CD4-positive, alpha-beta T cell treated with Interferon alpha-2 for 1 hour (primary cell): ENCODE results near the gene ESR2.
A peak's percentile ranks its signal among the peaks of the same experiment; 100 is the strongest.

ENCODE experiments used
- DNase-seq, 2 donors: peaks; one replicate each; pipeline ENCODE4 v3.0.0-alpha.2; 2020 to 2022

Gene ESR2

DNA sequence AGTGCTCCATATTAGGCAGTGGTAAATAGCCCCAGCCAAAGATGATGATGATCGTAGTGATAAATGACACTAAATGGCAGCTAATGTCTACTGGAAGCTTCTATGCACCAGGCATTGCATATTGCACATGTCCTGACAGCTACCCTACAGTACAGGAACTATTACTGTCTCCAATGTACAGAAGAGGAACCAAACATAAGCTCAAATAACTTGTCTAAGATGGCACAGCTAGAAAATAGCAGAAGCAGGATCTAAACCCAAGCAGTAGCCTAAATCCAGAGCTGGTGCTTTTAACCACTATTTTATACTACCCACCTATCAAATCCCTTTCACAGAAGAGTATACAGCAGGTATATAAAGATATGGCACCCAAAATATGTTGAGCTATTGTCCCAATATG lies 28.9 kb downstream of the ESR2 start:
- no peak for DNase-seq

DNA sequence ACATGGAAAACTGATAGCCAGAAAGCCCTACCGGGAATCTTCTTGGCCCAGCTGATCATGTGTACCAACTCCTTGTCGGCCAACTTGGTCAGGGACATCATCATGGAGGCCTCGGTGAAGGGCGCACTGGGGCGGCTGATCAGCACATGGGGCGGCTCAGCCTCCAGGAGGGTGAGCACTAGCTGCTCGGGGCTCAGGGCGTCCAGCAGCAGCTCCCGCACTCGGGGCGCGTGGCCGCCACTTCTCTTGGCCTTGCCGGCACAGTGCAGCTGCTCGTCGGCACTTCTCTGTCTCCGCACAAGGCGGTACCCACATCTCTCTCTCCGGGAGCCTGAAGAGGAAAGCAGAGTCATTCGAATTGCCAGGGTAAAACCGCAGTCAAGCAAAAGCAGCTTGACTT lies 33.8 kb downstream of the ESR2 start:
- no peak for DNase-seq

DNA sequence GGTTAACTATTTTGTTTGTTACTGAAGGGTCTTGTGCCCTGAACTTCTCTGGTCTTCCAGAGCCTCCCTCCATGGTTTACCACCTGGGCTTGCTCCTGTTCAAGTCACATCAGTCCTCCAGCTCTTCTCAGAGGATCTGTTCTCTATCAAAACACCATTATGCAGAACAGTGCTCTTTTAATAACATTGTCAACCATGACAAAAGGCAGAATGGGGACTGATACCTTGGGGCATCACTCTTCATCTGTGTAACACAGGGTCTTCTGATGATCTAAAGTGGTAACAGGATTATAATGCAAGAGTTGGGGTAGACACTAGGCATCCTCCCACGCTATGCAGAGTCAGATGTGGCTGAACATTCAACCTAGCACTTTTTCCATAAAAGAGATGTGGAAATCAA lies 38.4 kb downstream of the ESR2 start:
- no peak for DNase-seq

DNA sequence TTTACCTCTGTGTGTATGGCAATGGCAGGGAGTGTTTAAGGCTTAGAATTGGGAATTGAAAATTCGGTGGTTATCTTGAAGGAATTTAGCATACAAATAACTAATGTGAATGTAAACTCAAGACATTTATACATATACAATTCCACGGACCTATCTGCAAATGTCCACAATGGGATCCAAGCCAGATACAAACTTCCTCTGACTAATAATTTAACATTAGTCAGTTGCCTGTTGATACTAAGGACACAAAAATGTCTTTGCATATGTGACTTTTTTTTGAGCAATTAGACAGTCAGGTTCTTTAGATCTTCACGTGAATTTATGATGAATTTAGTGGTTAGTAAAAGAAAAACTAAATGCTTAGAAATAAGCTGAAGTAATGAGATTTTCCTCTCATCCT lies 40.5 kb downstream of the ESR2 start:
- DNase-seq, result no peak

DNA sequence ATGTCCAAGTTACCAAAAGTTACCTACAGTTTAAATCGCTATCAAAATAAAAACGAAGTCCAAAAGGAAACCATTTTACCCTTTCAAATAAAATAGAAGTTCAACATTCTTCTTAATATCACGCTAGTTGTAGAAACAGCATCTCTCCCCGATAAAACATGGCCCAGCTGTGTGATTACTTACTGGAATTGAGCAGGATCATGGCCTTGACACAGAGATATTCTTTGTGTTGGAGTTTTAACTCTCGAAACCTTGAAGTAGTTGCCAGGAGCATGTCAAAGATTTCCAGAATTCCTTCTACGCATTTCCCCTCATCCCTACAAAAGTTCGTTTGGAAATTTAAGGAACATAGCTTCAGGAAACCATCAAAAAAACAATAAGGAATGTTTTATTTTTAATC lies 44.8 kb downstream of the ESR2 start:
- DNase-seq, result no peak

DNA sequence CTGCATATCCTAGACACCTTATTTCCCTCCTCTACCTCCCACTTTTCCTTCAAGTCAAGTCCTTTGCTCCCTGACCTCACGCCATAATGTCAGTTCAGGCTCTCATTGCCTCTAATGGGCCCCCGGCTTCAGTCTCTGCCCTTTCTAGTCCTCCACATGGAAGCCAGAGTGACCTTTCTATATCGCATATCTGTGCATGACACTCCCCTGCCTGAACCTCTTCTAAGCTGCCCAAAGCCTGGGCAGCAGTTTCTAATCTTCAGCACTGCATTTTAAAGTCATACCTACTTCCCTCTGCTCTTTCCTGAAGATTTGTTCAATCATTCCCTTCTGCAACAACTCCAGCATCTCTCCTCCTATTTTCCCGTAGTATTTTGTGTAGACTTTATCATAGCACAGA lies 45.5 kb downstream of the ESR2 start:
- no peak for DNase-seq

DNA sequence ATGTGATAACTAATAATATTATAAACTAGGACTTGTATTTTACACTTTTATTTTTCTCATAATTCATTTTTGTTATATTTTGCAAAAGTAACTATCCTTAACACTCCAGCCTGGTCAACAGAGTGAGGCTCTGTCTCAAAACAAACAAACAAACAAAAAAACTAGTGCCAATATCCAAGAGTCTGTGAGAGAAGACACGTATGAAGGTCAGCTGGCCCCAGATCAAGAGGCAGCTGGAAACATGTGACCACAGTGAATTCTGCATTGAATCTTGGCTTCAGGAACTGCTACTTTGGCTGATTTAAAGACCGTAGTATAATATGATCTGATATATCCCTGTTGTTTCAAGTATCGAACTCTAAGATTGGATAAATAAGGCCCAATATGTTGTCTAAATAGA lies 47.0 kb downstream of the ESR2 start:
- DNase-seq, result no peak

DNA sequence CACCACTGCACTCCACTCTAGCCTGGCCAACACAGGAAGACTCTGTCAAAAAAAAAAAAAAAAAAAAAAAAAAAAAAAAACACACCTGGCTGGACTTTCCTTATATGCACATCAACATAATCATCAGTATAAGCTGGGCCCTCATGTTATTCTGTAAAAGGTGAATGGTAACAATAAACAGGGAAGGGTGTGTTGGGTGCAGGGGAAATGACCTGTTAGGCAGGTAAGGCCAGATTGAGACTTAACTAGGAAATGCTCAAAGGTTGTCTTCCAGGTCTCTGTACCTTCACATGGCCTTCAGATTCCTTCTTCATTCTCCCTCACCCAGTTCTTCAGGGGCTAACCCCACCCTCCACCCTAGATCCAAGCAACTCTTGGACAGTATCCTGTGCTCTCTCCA lies 47.5 kb downstream of the ESR2 start:
- DNase-seq, result no peak

DNA sequence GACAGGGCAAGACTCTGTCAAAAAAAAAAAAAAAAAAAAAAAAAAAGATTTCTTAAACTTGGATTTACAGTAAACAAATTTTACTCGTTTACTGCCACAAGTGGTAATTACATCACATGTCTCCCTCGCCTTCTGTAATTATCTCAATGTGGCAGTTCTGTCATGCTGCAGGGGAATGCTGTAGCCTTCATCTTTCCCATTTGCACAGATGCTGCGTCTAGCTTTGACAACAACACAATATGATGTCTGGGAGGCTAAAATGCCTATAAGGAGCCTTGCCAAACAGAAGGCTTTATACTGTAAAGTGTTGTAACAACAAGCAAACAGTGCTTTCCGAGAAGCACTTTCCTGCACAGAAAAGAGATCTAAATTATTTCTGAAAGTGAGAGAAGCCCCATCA lies 48.7 kb downstream of the ESR2 start:
- no peak for DNase-seq

DNA sequence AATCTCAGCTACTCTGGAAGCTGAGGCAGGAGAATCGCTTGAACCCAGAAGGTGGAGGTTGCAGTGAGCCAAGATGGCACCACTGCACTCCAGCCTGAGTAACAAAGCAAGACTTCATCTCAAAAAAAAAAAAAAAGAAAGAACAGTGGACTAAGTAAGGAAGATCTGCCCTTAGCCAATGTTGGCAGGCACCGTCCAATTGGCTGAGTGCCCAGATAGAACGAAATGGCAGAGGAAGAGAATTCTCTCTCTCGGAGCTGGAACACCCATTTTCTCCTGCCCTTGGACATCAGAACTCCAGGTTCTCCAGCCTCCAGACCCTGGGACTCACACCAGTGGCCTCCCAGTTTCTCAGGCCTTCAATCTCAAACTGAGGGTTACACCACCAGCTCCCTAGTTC lies 49.9 kb downstream of the ESR2 start:
- DNase-seq, result no peak

DNA sequence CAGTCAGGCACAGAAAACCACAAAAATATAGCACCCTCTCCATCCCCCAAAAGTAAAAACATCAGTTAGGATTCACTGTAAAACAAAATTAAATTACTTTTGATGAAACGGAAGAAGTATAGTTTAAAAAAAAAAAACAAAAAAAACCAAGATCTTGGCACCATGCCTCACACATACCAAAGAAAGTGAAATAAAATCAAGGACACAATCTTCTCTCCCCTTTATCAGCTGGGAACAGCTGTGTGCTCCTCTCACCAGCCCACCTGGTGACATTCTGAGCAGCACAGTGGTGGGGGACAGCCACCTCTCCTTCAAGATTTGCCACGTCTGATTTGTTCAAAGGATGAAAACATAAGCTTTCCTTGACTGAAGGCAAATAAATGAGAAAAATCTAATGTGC lies 55.5 kb downstream of the ESR2 start:
- DNase-seq, result no peak

DNA sequence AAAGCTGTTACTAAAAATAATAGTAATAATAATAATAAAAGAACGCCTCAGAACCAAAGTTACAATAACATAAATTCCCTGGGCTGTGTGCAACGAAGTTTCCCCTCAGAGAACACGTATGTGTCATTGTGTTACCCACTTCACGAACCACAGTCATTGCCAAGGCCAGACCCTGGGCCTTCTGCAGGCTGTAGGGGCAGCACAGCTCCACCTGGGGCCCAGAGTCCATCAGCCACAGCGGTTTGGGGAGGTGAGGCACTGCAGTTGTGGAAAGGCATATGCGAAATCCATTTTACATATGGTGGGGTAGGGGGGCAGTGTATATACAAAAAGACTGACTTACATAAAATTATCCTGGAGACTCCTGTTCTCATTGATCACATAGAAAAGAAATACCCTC lies 56.1 kb downstream of the ESR2 start:
- DNase-seq, result no peak

DNA sequence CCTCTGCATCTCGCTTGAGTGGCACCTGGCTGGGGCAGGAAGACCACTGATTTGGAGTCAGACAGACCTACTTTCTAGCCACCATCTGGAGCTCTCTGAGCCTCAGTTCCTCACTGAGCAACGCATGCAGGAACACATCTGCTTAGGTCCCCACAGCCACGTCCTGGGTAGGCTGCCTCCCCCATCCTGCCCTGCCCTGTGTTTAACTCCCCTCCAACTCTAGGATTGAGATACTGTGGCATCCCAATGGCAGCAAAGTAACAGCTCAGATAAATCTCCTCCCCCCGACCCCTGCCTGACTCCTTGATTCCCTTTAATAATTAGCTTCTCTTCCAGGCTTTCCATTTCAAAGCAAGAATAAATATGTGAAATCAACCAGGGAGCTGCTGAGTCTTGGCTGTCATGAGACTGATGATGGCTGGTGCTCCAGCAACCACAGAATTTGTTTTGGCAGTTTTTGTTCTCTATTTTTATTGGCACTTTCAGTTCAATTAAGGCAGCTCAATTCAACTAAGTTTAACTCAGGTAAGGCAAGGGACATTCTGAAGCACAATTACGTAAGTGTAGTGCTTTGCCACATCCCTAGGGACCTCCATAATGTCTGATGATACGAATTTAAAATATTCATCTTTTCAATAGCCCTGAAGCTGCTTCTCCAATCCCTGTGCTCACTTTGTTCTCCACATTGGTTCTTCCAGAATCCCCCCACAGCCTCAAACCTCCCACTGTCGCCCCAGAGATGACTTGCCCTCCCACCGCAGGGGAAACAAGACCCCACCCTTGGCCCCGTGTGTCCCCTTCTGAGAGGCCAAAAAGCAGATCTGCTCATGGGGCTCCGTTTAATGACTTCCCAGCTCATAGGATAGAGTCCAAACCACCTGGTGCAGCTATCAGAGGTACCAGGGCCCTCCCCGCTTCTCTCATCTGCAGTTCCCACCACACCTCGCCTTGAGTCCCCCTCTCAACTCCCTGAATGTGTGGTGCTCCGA lies 58.2 kb downstream of the ESR2 start:
- peak in 1 of 2 donors; percentile 63 for DNase-seq

DNA sequence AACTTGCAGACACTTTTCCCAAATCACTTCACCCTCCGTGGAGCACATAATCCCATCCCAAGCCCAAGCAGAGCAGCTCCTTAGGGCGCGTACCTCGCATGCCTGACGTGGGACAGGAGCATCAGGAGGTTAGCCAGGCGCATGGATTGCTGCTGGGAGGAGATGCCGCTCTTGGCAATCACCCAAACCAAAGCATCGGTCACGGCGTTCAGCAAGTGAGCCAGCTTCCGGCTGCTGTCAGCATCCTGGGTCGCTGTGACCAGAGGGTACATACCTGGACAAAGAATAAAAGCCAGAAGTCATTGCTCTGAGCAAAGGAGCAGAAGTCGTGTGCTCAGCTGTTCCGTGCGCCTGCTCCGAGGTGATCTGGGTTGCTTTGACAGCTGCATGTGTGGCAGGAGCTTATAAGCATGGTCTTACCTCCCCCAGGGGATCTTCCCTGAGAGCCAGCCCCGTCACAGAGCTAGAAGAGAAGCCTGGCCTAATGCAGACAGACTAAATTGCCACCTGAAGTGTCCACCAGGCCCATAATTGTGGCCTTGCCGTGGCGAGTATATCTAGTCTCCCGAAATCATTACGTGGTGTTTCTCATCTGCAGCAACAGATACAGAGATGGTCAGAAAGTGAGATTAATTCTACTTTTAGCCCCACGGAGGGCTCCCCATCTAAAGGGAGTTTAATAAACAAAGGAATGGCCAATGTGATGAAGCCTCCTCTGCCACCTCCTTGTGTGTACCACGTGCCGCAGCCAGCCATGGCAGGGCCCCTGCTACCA lies 59.1 kb downstream of the ESR2 start:
- DNase-seq, result no peak

DNA sequence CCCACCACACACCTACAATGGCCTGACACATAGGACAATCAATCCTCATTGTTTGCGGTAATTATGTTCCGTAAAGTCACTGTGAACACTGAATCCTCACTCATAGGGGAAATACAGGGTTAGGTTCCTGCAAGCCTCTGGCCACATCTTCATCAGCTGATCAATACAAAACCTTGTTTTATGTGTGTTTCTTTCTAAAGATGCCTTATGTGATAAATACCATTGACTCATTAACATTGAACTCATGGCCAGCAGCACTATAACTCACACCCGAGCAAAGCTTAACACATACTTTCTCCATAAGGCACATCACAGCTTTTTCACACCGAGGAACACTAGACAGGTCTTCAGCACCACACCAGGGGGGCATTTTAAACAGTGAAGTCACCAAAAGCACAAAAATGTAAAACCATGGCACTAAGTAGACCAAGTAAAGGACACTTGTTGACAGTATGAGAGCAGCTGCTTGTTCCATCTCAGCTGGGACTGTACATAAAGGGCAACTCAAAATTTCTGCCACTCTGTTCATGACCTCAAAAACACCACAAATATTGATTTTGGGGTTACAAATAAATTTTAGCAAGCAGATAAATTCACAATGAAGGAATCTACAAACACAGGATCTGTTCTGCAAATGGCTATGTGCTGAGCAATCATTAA lies 60.5 kb downstream of the ESR2 start:
- DNase-seq, result no peak

DNA sequence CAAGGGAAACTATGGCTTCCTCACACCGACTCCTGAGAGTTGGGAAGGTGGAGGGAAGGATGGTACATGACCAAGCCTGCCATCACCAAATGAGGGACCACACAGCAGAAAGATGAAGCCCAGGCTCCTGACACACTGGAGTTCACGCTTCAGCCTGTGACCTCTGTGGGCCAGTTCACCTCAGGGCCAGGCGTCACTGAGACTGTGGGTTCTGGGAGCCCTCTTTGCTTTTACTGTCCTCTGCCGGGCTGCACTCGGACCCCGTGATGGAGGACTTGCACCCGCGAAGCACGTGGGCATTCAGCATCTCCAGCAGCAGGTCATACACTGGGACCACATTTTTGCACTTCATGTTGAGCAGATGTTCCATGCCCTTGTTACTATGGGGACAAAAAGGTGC lies 61.2 kb downstream of the ESR2 start:
- no peak for DNase-seq

DNA sequence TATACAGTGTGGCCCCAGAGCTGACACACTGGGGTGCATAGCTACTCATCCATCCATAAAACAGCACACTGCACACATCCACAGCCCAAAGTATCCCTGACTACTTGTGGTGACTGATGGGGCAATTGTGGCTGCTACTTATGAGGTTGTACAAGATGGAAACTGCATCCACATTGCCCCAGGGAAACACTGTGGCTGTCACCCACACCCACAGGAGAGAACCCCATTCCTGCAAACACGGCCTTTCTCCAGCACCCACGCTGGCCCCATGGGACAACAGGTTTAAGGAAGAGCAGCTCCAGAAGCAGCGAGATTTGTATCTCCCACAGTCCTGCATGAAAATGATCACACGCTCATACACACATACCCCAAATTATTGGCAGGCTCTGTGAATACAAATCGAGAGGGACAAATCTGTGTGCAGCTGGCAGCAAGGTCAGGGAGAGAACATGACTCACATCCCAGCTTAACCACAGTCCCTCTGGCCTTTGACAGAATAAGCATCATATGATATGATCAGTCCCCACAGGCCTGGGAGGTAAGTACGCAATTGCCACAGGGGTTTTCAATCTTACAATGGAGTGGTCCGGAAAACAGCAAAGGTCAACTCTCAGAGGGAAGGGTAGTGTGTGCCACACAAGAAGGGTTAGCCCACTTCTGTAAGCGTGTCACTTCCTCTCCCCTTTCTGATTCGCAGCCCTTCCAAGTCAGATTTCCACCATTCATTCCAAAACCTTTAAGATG lies 61.9 kb downstream of the ESR2 start:
- no peak for DNase-seq

DNA sequence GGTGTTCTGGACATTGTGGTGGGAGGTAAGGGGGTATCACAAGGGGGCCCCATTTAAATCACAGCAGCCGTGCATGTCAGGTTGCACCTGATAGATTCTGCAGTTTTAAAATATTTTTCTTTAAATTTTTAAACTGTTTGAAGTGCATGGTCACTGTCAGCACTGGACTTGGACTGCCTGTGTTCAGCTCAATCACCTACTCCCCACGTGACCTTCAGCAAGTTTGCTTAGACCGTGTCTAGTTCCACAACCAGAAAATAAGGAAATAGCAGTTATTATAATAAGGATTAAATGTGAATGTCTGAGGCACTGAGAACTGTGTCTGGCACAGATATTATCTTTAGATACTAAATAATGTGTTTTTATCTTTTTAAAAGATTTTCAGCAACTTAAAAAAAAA lies 64.7 kb downstream of the ESR2 start:
- no peak for DNase-seq

DNA sequence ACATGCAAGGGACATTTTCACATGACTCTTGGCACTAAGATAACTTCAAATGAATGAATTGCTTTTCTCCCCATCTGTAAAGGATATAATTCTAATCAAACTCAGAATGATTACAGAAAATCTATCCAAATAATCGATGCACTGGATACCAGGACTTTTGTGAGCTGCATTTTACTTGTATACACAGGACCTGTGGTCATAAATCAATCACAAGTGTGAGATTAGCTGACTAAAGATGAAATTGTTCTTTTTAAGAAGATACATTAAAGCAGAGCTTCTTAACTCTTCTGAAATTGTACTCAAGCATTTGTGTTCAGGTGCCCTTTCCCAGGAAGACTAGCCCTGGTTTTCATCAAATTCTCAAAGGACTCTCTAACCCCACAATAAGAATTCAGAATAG lies 66.3 kb downstream of the ESR2 start:
- no peak for DNase-seq

DNA sequence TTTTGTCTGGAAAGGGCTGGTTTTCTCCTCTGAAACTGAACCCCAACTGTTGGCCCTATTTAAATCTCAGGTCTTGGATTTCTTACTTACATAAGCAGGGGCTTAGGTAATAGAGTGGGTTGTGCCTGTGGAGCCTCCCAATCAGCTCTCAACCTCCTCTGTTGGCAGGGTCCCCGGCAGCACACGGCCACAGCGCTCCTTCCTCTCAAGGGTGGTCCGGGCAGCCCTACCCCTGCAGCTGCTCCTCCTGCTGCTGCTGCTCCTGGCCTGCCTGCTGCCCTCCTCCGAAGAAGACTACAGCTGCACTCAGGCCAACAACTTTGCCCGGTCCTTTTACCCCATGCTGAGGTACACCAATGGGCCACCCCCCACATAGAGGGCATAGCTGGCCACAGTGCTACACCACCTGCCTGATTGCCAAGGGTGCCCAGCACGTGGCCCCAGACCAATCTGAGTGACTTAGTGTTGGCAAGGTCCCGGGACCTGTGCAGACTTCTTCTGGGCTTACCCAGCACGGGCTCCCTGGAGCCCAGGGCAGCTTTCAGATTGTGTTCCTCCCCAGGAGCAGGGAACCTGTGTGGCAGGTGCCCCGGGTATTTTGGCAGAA lies 68.9 kb downstream of the ESR2 start:
- no peak for DNase-seq

DNA sequence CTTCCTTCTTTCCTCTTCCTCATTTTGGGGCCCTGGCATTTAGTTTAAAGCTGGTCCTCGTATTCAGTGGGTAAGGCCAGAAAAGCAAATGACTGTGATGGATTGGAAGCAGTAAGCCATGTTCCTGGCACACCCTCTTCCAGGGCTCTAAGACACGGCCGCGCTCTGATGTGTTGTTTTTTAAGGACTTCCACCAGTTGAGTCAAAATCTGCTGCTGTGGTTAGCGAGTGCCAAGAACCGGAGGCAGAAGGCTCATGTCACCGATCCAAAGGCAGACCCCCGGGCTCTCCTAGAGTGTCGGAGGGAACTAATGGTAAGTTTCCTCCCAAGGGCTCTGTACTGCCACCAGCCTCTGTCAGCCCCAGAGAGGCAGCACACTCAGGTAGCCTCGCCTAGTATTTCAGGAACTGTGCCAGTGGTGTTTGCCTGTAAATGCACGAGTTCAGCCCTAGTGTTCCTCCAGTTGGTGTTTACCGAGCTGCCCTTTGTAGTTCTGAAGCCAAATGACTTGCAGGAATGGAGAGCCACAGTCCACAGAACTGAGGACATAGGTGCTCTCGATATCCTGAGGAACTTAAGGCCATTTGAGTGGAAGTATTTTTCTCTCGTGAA lies 72.7 kb downstream of the ESR2 start:
- no peak for DNase-seq

DNA sequence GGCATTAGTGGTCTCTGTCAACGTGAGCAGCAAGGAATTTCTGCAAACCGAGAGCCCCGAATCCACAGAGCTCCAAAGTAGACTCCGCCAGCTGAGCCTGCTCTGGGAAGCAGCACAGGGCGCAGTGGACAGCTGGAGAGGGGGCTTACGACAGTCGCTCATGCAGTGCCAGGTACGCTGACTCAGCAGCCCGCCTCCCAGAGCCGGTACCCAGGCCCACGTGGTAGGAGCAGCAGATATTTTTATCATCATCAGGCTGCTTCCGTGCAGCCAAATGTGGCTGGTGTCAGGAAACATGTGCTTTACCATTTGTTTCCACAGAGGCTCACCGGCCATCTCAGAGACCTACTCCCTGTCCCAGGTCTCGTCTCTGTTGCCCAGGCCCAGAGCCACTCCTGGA lies 73.7 kb downstream of the ESR2 start:
- DNase-seq, result no peak
